WTC11 (cell line): Measurements from ENCODE around the gene MCFD2. TPM values are rescaled to one million over a fixed set of nuclear protein-coding genes. Genes with fewer than 3 reads are reported as not detected.
A peak's percentile ranks its signal among the peaks of the same experiment; 100 is the strongest.

Source experiments
- ATAC-seq: fragments of 200-7000 bp; cut with Tn5 transposase; 2 replicates; pipeline ENCODE4 v1.10.0; 2021; ENCODE audit warnings: mild to moderate bottlenecking, moderate library complexity
- CTCF ChIA-PET: fragments of 300-600 bp; sonication (Branson Sonifier 250); formaldehyde crosslinking; loops from one replicate; lab custom pipeline; 2021; ENCODE audit warnings: antibody characterized with exemption; lab: Charles Lee
- POLR2A ChIA-PET: fragments of 350-600 bp; sonication (Branson Sonifier 250); formaldehyde crosslinking; loops from one replicate; lab custom pipeline; 2021; ENCODE audit warnings: antibody characterized with exemption; lab: Charles Lee
- DNase-seq: peaks from one replicate; pipeline ENCODE4 v3.0.0; 2021; ENCODE audit warnings: low spot score
- H3K27ac Mint-ChIP-seq: 2 replicates; pipeline ENCODE4 v1.8.0; 2021; ENCODE audit warnings: mixed read lengths
- H3K27me3 Mint-ChIP-seq: 2 replicates; pipeline ENCODE4 v1.8.0; 2021; ENCODE audit warnings: low read depth, mild to moderate bottlenecking, moderate library complexity, mixed read lengths
- H3K36me3 Mint-ChIP-seq: 2 replicates; pipeline ENCODE4 v1.8.0; 2021; ENCODE audit warnings: mixed read lengths
- H3K4me1 Mint-ChIP-seq: 2 replicates; pipeline ENCODE4 v1.8.0; 2022; ENCODE audit warnings: mixed read lengths
- H3K4me3 Mint-ChIP-seq: 2 replicates; pipeline ENCODE4 v1.8.0; 2021; ENCODE audit warnings: mild to moderate bottlenecking, moderate library complexity, mixed read lengths
- H3K9me3 Mint-ChIP-seq: 2 replicates; pipeline ENCODE4 v1.8.0; 2021; ENCODE audit warnings: mixed read lengths
- ATF1 ChIP-seq: sonication (generic); formaldehyde crosslinking; IDR thresholded peaks from 2 replicates; pipeline ENCODE4 v1.8.1; 2023; ENCODE audit warnings: mild to moderate bottlenecking, moderate library complexity, missing genetic modification reagents
- CREB1 ChIP-seq: sonication (generic); formaldehyde crosslinking; IDR thresholded peaks from 2 replicates; pipeline ENCODE4 v1.8.0; 2023; ENCODE audit warnings: mild to moderate bottlenecking, missing genetic modification reagents
- CREM ChIP-seq: sonication (generic); formaldehyde crosslinking; IDR thresholded peaks from 2 replicates; pipeline ENCODE4 v1.8.1; 2022; ENCODE audit warnings: mild to moderate bottlenecking, missing genetic modification reagents, moderate library complexity
- E2F4 ChIP-seq: sonication (generic); formaldehyde crosslinking; IDR thresholded peaks from 2 replicates; pipeline ENCODE4 v1.8.1; 2022; ENCODE audit warnings: low read depth, mild to moderate bottlenecking, moderate library complexity, missing genetic modification reagents, borderline replicate concordance
- E2F5 ChIP-seq: sonication (generic); formaldehyde crosslinking; IDR thresholded peaks from 2 replicates; pipeline ENCODE4 v1.8.1; 2022; ENCODE audit warnings: mild to moderate bottlenecking, moderate library complexity, missing genetic modification reagents
- ELF4 ChIP-seq: sonication (generic); formaldehyde crosslinking; IDR thresholded peaks from 2 replicates; pipeline ENCODE4 v1.8.1; 2022; ENCODE audit warnings: low read depth, mild to moderate bottlenecking, moderate library complexity, missing genetic modification reagents
- EMX1 ChIP-seq: fragments of 250-450 bp; sonication (Bioruptor Pico); IDR thresholded peaks from 2 replicates; pipeline ENCODE4 v1.8.0; 2021; ENCODE audit warnings: mild to moderate bottlenecking
- GABPB1 ChIP-seq: sonication (generic); formaldehyde crosslinking; IDR thresholded peaks from 2 replicates; pipeline ENCODE4 v1.8.1; 2023; ENCODE audit warnings: mild to moderate bottlenecking, missing genetic modification reagents
- HMGA2 ChIP-seq: fragments of 250-450 bp; sonication (Bioruptor Pico); IDR thresholded peaks from 2 replicates; pipeline ENCODE4 v1.4.0; 2021; ENCODE audit warnings: mild to moderate bottlenecking, moderate library complexity
- HMGXB4 ChIP-seq: sonication (generic); formaldehyde crosslinking; IDR thresholded peaks from 2 replicates; pipeline ENCODE4 v1.8.1; 2023; ENCODE audit warnings: mild to moderate bottlenecking, moderate library complexity, missing genetic modification reagents
- IRF2 ChIP-seq: sonication (generic); formaldehyde crosslinking; IDR thresholded peaks from 2 replicates; pipeline ENCODE4 v1.8.0; 2022; ENCODE audit warnings: low read depth, missing genetic modification reagents, borderline replicate concordance
- JAZF1 ChIP-seq: fragments of 250-450 bp; sonication (Bioruptor Pico); IDR thresholded peaks from 2 replicates; pipeline ENCODE4 v1.9.0; 2021; ENCODE audit warnings: moderate library complexity, mild to moderate bottlenecking, inconsistent platforms
- NR1H2 ChIP-seq: sonication (generic); formaldehyde crosslinking; IDR thresholded peaks from 2 replicates; pipeline ENCODE4 v1.9.0; 2021; ENCODE audit warnings: mild to moderate bottlenecking, moderate library complexity, missing genetic modification reagents
- PREB ChIP-seq: sonication (generic); formaldehyde crosslinking; IDR thresholded peaks from 2 replicates; pipeline ENCODE4 v1.8.1; 2022; ENCODE audit warnings: mild to moderate bottlenecking, missing genetic modification reagents, moderate library complexity, borderline replicate concordance
- PRRX2 ChIP-seq: fragments of 250-450 bp; sonication (Bioruptor Pico); IDR thresholded peaks from 2 replicates; pipeline ENCODE4 v1.8.0; 2021; ENCODE audit warnings: mild to moderate bottlenecking
- SP1 ChIP-seq: sonication (generic); formaldehyde crosslinking; conservative IDR thresholded peaks from 2 replicates; pipeline ENCODE4 v1.8.1; 2022; ENCODE audit warnings: missing genetic modification reagents
- STAT6 ChIP-seq: sonication (generic); formaldehyde crosslinking; conservative IDR thresholded peaks from 2 replicates; pipeline ENCODE4 v1.8.1; 2023; ENCODE audit warnings: mild to moderate bottlenecking, low read depth, missing genetic modification reagents, moderate library complexity
- TEAD4 ChIP-seq: sonication (generic); formaldehyde crosslinking; IDR thresholded peaks from 2 replicates; pipeline ENCODE4 v1.8.0; 2022; ENCODE audit warnings: mild to moderate bottlenecking, missing genetic modification reagents
- TP53 ChIP-seq: sonication (generic); formaldehyde crosslinking; IDR thresholded peaks from 2 replicates; pipeline ENCODE4 v1.8.1; 2023; ENCODE audit warnings: mild to moderate bottlenecking, missing genetic modification reagents
- ZBTB43 ChIP-seq: sonication (generic); formaldehyde crosslinking; IDR thresholded peaks from 2 replicates; pipeline ENCODE4 v1.8.1; 2023; ENCODE audit warnings: mild to moderate bottlenecking, missing genetic modification reagents
- ZNF425 ChIP-seq: fragments of 250-450 bp; sonication (Bioruptor Pico); conservative IDR thresholded peaks from 2 replicates; pipeline ENCODE4 v1.9.0; 2021; ENCODE audit warnings: mild to moderate bottlenecking
- total RNA-seq: library from RNA; stranded (reverse); gene quantifications from 3 replicates; pipeline ENCODE4 v1.2.3, GENCODE V29; 2021

MCFD2 gene
- total RNA-seq, 1 experiment from 2014 or later = 68.1 TPM

- no peak for TF ChIP-seq HMGXB4 (CRISPR knock-in tag)
- no peak for TF ChIP-seq SP1 (CRISPR knock-in tag)
- no peak for DNase-seq
- Mint-ChIP-seq H3K36me3 (no peaks in the 10 kb centered on the region), H3K9me3 (peaks cover 11% of the 10 kb centered on the region), H3K27me3 (no peaks in the 10 kb centered on the region), H3K4me3 (no peak overlapping the region), H3K27ac (peak overlapping the region; percentile 18; the same call in 1 of the 2 replicates), H3K4me1 (no peaks in the 10 kb centered on the region)
- ChIA-PET CTCF (interaction anchor here (1.2 to 1.3 kb wide), 3 partner anchors 11 to 141 kb away, joined by 3 to 4 read pairs (median 3); no protein-coding TSS in a partner anchor), POLR2A (no interaction called here)
- ATAC-seq = no peak
Measured at GRCh38 chr2:46857871-46858701, 57.5 kb downstream of the MCFD2 start.

- H3K4me1 Mint-ChIP-seq = no peaks in the 10 kb centered on the region
- H3K27ac Mint-ChIP-seq = no peak overlapping the region
- DNase-seq = no peak
- no peaks in the 10 kb centered on the region for H3K36me3 Mint-ChIP-seq
- CTCF ChIA-PET = no interaction called here
- H3K27me3 Mint-ChIP-seq = no peaks in the 10 kb centered on the region
- H3K4me3 Mint-ChIP-seq = no peak overlapping the region
- TF ChIP-seq PRRX2 (CRISPR knock-in tag) = no peak
- TF ChIP-seq E2F5 (CRISPR knock-in tag) = no peak
- TF ChIP-seq EMX1 = no peak
- TF ChIP-seq E2F4 (CRISPR knock-in tag) = no peak
- TF ChIP-seq ZNF425 = no peak
- no peak for TF ChIP-seq TEAD4 (CRISPR knock-in tag)
- no peak for TF ChIP-seq GABPB1
- no peak for TF ChIP-seq JAZF1 (CRISPR knock-in tag)
- no peak for TF ChIP-seq CREB1 (CRISPR knock-in tag)
- TF ChIP-seq PREB = no peak
- no peak for TF ChIP-seq ELF4 (CRISPR knock-in tag)
- TF ChIP-seq CREM = no peak
- no peak for TF ChIP-seq STAT6 (CRISPR knock-in tag)
- TF ChIP-seq HMGA2 (CRISPR knock-in tag) = no peak
- TF ChIP-seq ZBTB43 = no peak
- TF ChIP-seq NR1H2 (CRISPR knock-in tag) = no peak
- no peak for TF ChIP-seq TP53 (CRISPR knock-in tag)
- TF ChIP-seq IRF2 (CRISPR knock-in tag) = no peak
- no peak for TF ChIP-seq ATF1 (CRISPR knock-in tag)
- TF ChIP-seq, all 79 proteins: peak for 0
- no peak for ATAC-seq
- POLR2A ChIA-PET = no interaction called here
- peaks cover 15% of the 10 kb centered on the region for H3K9me3 Mint-ChIP-seq
Measured at GRCh38 chr2:46856336-46856735, 59.3 kb downstream of the MCFD2 start.
